HG02973 (cell line): ENCODE data around the gene RPS2.
"Not testable (repeated sequence)": the region's sequence is repeated elsewhere in the genome, so short reads cannot be mapped to it uniquely, and the experiment has no call there.

Experiments
- ATAC-seq: cut with Tn5 transposase; IDR thresholded peaks from one replicate; pipeline ENCODE4 v1.9.1; 2021; ENCODE audit warnings: moderate library complexity; ENCODE audit not compliant: unreplicated experiment

Gene RPS2

DNA sequence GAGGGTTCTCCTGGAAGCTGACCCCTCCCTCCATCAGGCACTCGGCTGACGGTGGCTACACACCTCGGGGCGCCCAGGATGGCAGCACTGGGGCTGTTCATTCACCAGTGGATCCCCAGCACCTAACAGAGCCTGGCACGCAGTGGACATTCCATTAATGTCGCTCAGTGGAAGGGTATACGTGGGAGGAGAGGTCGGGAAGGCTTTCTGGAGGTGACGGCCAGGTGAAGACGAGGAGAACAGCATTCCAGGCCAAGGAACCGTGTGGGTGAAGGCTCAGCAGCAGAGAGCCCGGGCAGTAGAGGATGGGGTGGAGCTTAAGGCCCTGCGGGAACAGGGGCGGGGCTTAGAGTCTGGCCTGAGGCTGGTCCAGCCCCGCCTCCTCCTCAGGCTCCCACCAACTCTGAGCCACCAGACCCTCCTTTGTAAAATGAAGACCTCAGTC is 43.9 kb downstream of the RPS2 start:
- no peak for ATAC-seq

DNA sequence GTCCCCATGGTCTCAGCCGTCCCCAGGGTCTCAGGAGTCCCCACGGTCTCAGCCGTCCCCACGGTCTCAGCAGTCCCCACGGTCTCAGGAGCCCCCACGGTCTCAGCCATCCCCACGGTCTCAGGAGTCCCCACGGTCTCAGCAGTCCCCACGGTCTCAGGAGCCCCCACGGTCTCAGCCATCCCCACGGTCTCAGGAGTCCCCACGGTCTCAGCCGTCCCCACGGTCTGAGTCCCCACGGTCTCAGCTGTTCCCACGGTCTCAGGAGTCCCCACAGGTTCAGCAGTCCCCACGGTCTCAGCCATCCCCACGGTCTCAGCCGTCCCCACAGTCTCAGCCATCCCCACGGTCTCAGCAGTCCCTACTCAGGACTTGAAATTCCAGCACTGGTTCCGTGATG is 44.5 kb downstream of the RPS2 start:
- not testable (repeated sequence) for ATAC-seq

DNA sequence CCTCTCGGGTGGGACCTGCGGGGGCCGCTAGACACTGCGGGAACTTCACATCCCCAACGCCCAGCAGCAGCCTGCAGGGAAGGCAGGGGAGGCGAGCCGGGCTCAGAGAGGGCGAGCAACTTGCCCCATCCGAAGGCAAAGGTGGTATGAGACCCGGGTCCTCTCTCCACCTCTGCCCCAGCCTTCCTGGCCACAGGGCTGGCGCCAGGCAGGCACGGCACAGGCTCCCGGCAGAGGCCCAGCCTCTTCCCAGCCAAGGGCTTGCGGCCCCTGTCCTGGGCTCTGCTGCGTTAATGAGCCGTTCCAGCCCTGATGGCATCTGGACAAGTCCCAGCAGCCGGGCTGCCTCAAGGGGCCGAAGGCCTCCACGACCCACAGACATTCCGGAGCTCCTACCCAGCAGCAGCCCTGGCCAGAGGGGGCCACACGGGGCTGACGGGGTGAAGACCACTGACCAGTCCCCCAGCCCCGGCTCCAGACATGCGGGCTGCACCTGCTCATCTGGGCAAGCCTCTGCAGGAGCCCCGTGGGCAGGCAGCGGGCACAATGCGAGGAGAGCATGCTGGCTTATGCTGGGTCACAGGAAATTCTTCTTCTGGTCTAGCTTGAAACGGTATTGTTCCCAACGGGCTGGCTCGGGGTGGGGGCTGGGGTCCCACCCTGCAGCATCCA is 45.2 kb downstream of the RPS2 start:
- ATAC-seq, result no peak

DNA sequence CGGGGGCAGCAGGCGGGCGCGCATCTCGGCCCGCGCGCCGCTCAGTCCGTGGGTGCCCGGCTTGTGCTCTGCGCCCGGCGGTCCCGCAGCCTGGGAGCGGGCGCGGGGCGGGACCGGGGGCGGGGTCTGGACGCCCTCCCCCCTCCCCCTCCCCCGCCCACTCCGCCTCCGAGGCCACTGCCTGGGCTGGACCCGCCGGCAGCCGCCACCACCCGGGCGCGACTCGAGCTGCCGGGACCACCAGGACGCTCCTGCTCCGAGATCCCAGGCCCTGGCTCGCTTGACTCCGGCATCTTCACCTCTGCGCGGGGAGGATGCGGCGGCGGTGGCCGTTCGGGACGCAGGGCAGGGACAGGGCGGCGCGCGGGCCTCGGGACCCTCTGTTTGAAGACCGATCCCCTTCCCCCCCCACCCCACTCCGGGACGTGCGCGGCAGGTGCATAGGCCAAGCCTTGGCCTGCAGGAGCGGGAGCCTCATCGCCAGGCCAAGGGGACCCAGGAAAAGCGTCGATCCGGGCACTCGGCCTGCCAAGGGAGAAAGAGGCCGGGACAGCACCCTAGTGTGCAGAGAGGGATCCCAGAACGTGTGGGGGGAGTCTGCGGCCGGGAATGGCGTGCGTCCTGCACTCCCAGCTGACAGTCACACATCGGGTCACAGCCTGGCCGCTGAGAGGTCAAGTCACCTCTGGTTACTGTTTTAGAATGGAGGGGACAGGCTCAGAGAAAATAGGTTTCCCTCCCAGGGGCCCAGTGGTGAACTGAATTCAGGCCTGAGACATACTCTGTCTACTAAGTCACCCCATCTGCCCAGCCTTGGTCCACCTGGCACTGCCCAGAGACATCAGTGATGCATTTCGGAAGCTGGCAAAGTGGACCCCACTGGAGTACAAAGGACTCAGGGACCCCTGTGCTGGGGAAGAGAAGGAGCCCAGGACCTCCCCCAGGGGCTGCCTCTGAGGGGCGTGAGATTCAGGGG is 46.0 kb downstream of the RPS2 start, which contains the start of gene HS3ST6:
Gene HS3ST6, minus strand, starts transcription at position 65 of the 976 bp plus-strand sequence. CDS start 92 bp downstream, outside the sequence.
- ATAC-seq, result no peak

DNA sequence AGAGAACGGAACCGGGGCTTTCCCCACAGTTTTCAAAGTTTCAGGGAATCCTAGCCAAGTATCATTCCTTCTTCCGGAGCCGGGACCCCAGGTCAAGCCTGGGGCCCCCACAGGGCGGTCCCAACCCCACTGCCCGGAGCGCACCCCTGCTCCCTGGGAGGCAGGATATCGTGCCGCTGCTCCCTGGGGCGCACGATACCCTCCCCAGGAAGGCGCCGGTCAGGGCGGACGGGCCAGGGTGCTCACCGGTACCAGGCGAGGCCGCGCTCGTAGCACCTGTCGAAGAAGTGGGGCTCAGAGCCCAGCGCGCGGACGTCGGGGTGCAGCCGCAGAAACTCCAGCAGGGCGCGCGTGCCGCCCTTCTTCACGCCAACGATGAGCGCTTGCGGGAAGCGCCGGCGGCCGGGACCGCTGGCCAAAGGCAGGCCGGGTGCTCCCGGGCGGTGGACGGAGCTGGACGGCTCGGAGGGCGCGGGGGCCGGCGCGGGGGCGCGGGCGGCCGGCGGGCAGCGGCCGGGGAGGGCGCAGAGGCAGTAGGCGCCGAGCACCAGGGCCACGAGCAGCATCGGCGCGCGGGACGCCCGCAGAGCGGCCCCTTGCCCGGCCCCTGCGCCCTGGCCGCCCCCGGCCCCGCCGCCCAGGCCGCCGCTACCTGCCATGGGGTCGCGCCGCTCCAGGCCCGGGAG is 46.8 kb downstream of the RPS2 start:
- no peak for ATAC-seq

DNA sequence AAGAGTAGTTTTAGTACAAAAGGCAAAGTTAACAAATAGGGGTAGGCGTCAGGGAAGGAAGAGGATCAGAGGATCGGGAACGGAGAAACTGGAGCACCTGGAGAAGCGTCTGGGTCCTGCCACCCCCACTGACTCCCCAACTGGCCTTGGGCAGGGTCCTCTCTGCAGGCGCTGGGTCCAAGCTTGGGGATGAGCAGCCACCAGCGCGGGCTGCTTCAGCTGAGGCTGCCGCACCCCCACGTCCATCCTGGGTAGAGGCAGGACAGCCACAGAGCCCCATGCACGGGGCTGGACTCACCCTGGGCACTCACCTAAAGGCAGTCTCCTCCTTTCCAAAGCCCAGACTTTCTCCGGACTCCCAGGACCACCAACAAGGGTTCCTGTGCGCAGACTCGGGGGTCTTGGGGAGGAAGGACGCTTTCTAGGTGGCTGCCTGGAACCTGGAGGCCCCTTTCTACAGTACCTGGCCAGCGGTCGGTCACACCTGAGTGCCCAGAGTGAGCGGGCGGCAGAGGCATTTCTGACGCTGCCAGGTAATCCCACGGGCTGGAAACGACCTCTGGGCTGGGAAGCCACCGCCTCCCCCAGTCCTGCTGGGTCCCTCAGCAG is 47.5 kb downstream of the RPS2 start:
- ATAC-seq, result no peak

DNA sequence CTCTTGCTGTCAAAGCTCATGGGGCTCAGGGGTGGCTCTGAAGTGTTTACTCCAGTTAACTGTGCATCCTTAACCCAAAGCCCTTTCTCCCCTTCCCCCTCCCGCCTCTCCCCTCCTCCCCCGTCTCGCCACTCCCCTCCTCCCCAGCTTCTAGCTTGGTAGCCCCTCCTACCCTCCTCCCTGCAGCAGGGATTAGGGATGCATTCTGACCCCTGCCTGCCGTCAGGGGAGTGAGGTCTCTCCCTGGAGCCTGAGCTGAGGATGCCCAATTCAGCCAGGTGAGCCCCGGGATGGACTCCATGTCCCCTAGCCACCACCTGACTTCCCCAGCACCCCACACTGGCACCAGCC is 48.0 kb downstream of the RPS2 start:
- no peak for ATAC-seq

DNA sequence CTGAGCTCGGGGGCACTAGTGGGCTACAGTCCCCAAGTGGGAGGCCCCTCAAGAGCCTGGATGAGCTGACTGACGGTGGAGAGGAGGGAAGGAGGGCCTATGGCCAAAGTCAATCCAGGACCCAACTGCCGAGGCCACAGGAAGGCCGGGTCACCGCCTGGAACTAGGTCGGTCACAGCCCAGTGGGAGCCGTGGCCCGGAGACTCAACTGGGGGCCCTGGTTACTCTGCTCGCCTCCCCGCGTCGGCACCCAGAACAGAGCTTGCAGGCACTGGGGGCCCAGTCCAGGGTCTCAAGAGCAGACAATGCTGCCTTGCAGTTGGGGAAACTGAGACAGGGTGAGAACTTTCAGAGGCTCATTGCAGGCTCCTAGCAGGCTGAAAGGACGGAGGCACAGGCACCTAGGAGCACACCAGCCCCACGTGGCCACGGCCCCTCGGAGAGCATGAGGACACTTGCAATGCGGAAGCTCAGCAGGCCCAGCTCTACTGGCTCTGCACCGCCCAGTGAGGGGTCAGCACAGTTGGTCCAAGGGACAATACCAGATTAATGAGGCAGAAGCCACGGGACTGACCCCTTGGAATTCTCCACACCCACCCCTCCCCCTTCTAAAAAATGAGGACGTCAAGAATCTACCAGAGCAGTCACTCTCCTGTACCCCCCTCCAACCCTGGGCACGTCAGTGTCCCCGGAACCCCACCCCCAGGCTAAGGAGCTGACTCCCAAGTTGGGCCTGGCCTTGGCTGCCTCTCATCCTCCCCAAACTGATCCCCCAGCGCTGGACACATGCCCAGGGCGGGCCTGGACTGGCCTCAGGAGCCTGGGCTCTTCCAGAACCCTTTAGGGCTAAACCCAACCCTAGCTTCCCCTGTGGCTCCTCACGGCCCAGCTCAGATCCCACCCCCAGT is 48.6 kb downstream of the RPS2 start:
- ATAC-seq, result no peak

DNA sequence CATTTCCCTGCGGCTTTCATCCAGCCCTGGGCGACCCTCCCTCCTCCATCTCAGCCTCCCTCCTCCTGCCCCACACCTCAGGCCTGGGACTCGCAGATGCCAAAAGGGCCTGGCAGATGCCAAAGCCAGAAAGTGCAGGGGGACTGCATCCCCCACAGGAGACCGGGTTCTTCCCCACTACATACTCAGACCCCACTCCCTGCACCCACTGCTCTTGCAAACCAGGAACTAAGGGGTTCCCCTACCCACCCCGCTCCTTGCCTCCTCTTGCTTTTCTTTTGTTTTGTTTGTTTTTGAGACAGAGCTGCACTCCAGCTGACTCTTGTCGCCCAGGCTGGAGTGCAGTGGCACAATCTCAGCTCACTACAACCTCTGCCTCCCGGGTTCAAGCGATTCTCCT is 49.6 kb downstream of the RPS2 start:
- no peak for ATAC-seq

DNA sequence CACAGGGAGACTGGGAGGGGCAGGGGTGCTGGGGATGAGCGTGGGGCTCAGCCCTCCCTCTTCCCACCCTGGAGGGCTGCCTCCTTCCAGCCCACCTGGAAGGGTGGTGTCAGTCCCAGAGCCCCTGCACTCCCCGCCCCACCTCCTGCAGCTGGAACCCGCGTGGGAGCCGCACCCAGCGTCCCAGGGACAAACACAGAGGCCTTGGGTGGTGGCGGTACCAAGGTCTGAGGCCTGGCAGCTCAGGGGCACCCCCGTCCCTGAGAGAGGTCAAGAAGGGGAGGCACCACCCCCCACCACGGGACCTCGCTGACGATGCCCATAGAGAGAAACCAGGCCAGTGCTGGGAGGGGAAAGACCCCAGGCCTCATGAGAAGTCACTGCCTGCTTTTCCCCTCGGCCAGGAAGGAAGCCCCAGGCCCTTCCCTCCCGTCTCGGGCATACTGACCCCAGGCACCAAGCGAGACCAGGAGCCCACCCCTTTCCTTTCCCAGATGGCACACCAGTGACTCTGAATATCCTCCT is 50.5 kb downstream of the RPS2 start:
- no peak for ATAC-seq

DNA sequence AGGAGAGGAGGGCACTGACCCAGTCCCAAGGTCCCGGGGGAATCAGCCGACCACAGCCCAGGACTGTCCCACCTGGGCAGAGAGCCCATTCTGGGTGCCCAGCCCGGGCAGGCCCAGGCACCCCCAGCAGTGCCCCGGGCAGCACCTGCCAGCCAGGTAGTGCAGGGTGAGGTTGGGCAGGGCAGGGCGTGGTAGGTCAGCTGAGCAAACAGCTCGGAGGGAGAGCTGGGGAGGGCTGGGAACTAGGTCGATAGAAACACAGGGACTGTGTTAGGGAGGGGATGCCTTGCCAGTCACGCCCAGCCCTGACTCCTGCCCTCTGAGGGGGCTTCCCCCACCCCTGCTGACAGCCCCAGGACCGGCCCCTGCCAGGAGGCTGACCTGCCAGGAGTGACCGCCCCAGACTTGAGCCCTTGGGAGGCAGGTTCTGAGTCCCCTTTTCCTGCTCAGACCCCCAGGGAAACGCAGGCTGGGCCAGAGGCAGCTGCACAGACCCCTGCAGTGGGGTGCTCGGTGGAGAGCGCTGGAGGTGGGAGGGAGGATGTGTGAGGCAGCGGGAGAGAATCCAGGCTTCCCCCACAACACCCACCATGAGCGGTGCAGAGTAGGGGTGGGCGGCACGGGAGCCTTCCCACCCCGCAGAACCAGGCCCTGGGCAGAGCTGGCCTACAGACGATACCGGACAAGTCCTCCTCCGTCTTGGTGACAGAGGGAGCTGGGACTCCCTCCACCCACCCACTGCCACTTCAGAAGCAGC is 51.1 kb downstream of the RPS2 start:
- ATAC-seq, result no peak

DNA sequence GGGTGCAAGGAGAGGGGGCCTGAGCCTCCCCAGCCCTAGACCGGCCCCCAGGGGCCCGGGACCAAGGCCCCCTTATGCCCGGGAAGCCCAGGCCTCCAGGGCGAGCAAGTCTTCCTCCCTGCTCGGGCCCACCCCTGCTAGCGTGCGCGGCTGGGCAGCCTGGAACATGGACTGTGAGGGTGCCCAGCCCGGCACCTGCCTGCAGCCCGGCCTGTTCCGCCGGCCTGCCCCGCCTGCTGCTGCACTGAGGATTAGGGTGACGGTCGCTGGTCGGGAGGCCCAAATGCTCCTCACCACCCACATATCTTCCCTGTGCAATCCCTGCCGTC is 52.4 kb downstream of the RPS2 start:
- no peak for ATAC-seq
